NCI-H2107 treated with DMSO at 0.1 percent for 48 hours (cell line): ENCODE measurements around the gene NSG2.
"Not testable (repeated sequence)": the region's sequence is repeated elsewhere in the genome, so short reads cannot be mapped to it uniquely, and the experiment has no call there.

Experiments
- DNase-seq: peaks from one replicate; lab custom pipeline; 2025; ENCODE audit not compliant: unreplicated experiment; lab: John Stamatoyannopoulos, UW

Gene NSG2

DNA sequence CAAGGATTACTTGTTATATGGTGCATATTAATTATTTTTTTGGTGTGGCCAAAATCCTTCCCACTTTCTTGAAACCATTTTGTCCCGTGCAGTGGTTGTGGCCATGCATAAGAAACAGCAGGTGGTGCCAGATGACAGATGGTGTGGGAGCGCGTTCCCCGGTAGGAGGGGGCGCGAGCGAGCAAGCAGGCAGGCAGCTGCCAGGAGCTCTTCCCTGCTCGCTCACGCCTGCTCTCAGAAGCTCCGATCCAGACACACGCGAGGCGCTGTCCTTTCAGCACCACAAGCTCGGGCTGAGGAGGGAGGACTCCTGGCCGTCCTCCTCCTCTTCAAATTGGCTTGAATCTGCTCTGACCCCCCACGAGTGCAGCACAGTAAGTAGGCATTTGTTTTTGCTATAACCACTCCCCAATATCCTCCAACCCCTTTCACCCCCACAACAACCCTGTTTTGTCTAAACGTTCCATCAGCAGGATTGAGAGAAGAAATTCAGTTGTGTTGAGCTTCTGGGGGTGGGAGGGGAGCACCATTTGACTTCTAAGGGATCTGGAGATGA is at the start of gene NSG2:
TSS of gene NSG2 (plus strand) at position 237 of the 556 bp plus-strand sequence. CDS start 1,050 bp downstream, outside the sequence.
- DNase-seq, result peak; percentile 49

DNA sequence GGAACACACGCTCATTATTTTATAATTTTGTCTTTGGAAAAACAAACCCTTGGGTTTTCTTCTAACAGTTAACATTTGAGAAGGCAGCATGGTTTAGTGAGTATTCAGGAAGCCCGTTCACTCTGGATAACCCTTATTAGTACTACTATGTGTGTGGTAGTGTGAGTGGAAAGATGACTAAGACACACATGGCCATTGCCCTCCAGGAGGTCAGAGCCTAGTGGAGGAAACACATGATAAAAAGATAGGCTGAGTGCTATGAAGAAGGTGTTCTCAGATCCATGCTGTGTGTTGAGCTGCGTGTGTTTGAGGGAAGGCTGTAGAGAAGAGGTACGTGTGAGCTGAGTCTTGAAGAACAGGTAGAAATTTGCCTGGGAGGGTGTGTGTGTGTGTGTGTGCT is 48.2 kb upstream of the NSG2 start:
- DNase-seq, result no peak

DNA sequence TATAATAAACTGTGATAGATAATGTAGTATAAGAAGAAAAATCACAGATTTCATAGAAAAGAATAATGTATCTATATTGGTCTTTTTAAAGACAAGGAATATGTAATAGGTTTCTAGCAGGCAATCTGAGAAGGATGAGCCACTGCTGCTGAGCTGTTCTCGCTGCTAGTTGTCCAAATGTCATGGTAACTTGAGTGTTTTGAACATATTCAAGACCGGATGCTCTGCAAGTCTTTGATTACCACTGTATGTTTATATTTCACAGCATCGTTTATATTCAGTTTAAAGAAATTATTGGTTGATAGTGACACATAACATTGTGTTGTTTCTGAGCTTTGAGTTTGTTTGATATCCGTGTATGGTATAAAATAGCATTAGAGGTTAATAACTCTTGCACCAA is 47.0 kb upstream of the NSG2 start:
- DNase-seq, result no peak

DNA sequence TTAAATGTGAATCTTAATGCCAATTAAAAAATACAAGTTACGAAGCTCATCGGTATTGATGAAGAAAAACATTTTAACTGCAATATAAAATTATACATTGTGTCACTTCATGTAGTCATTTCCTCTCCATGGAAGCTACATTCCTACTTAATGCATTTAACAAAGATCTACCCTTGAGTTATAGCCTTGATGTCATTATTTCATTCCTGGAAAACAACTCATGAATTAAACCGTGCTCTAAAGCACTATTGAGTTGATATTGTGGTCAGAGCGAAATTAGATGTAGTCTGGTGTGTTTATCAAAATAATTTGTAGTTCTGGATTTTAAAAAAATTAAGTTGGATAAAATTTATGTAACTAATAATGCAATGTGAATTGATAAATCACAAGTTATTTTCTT is 45.4 kb upstream of the NSG2 start:
- no peak for DNase-seq

DNA sequence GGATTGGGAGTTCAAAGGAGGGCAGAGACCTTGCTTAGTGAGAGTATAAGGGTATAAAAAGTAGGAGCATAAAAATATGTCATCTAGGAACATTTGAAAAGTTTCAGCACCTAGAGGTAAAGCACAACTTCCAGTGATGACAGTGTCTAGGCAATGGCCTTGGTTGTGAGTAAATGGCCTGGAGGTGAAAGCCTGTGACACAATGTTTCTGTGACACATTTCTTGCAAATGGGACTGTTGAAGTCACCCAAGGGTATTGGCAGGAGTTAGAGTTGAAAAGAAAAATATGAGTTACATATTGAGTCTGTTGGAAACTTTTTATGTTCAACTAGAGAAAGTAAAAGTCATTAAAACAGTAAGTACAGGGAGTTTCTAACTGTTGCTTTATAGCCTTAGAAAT is 41.7 kb upstream of the NSG2 start:
- DNase-seq, result no peak

DNA sequence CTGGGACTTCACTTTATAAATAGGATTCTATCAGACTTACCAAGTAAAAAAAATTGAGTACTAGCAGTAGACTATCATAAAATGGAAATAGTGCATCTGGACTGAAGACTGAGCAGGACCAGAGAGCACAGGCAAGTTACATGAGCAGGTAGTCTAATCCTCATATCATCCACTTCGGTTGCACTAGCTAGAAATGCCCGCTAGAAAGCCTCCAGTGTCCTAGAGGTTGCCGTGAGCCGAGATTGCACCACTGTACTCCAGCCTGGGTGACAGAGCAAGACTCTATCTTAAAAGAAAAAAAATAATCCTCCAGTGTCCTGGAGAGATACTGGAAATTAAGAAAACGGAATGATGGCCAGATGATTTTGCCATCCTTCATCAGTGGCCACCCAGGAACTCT is 36.6 kb upstream of the NSG2 start:
- no peak for DNase-seq

DNA sequence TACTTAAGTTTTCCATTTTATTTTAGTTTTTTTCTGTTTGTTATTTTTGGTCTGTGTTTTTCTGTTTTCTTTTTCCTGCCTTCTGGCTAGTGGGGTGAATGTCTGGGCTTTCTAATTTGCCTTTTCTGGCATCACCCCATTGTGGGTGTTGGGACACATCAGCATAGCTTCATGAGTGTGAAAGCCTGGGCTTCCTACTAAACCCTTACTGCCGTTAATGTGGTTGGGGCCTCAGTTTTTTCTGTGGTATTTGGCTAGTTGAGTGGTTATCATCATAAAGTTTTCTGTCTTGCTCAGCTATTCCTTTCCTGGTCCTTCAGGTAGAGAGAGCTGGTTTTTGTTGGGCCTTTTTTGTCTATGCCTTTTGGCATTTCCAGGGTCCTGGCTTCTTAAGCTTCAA is 35.1 kb upstream of the NSG2 start:
- no peak for DNase-seq

DNA sequence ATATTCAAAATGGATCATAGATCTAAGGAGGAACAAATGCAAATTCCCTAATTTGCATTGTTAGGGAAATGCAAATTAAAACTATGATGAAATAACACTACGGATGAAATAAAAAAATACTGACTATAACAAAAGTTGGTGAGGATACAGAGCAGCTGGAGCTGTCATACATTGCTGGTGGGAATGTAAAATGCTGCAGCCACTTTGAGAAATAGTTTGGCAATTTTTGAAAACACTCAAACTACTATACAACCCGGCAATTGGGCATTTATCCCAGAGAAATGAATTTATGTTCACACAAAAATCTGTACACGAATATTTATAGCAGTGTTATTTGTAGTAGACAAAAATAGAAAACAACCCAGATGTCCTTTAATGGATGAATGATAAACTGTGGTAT is 34.1 kb upstream of the NSG2 start:
- no peak for DNase-seq

DNA sequence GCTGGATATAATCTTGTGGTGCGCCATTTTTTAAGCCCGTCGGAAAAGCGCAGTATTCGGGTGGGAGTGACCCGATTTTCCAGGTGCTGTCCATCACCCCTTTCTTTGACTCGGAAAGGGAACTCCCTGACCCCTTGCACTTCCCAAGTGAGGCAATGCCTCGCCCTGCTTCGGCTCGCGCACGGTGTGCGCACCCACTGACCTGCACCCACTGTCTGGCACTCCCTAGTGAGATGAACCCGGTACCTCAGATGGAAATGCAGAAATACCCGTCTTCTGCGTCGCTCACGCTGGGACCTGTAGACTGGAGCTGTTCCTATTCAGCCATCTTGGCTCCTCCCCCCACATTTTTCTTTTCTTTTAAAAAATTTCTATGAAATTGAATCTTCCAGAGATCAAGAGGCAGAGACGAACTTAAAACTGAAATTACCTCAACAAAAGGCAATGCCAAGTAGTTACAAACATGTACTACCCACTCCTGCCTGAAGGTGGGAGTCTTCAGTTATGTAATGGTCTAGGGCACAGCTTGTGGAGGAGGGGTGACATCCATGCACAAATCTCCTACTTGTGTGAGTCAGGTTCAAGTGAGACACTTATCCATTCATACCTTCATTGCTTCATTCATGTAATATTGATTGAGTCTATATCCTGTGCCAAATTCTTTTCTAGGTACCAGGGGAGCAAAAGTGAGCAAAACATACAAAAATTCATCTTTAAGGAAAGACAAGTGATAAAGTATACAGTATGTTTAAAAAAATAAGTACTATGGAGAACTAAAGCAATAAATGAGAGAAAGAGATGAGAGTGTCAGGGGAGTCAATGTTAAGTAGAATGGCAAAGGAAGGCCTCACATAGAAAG is 25.2 kb upstream of the NSG2 start:
- DNase-seq, result not testable (repeated sequence)

DNA sequence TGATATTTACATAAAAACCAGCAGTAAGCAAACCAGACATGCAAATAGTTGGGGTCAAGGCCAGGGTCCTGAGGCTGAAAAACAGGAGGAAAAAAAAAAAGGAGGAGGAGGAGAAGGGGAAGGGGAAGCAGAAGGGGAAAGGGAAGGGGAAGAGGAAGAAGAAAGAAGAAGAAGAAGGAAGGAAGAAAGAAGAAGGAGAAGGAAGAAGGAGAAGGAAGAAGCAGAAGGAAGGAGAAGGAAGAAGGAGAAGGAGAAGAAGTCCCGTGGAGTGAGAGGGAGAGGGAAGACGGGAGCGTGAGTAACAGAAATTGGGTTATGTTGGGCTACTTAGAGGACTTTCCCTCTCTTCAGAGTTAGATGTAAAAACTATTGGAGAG is 24.6 kb upstream of the NSG2 start:
- DNase-seq, result no peak

DNA sequence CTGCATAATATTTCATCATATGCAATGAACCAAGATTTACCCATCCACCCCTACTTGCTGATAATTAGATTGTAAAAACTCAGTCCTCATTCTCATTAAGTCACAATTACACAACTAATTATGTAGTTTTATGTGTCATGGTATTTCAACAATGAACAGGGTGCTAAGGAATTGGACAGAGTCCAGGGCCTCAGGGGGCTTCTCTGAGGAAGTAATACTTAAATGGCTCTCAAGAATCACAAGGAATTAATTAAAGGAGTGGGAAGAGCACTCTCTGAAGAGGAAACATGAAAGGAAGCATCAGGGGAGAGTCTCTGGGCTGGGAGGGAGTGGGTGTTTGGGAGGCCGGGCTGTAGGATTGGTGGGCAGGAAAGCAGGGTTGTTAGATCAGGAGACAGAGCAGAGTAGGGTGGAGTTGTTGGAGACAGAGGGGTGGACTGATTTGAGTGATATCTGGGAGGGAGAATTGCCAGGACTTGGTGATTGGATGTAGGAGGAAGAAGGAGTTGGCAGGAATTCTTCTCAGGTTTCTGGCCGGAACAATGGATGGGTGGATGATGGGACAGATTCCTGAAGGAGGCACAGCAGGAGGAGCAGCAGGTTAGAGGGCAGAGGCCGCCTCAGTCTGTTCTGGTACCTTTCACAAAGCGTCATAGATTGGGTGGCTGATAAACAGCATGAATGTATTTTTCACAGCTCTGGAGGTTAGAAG is 23.0 kb upstream of the NSG2 start:
- DNase-seq, result no peak

DNA sequence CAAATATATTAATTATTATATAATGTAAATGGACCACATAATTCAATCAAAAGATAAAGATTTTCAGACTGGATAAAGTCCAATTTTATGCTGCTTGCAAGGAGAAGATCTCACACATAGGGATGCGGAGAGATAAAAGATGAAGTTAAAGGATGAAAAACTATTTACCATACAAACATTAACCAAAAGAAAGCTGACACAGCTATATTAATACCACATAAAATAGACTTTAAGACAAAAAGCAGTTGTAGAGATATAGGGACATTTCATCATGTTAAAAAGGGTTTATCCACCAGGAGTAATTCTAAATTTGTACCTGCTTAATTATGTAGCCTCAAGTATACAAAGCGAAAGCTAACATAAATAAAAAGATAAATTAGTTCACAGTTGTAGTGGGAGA is 15.2 kb upstream of the NSG2 start:
- DNase-seq, result no peak

DNA sequence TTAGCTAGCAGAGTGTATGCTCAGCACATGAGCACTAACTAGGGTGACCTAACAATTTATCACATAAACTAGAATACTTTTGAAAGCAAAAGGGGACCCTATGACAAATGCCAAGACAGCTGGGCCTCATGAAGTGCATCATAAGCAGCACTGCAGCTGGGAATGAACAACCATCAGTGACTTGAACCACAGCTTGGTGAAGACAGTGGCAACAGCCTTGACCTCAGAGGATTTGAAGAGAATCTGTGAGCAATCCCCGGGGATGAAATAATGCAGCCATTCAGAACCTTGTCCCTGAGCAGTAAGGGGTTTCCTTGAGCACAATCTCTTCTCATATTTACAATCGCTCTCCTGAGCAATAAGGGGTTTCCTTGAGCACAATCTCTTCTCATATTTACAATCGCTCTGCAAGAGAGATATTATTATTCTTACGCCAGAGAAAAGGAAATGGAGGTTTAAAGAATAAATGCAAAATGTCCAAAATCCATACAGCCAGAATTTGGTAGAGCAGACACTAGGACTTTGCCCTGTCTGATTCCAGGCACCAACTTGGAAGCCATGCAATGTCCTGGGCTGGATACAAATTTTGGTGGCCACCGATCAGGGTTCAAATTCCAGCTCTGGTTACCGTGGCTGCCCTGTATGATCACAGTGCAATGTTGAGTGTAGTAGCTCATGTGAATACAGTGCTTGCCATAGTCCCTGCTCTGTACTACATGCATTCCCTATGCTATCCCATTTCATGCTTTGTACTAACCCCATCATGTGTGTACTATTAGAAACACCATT is 846 bp upstream of the NSG2 start:
- DNase-seq, result no peak

DNA sequence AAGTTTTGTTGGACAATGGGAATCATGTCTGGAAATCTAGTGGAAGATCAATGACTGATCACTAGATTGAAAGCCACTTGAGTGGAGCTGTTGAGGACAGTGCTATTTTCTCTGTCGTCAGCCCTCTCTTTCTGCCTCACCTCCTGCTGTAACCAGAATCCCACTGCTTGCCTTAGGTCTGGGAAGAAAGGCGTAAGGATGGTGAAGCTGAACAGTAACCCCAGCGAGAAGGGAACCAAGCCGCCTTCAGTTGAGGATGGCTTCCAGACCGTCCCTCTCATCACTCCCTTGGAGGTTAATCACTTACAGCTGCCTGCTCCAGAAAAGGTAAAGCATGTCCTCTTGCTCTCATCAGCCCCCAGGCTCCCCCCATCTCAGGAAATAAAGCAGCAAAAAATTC is 1.1 kb downstream of the NSG2 start:
- DNase-seq, result no peak

DNA sequence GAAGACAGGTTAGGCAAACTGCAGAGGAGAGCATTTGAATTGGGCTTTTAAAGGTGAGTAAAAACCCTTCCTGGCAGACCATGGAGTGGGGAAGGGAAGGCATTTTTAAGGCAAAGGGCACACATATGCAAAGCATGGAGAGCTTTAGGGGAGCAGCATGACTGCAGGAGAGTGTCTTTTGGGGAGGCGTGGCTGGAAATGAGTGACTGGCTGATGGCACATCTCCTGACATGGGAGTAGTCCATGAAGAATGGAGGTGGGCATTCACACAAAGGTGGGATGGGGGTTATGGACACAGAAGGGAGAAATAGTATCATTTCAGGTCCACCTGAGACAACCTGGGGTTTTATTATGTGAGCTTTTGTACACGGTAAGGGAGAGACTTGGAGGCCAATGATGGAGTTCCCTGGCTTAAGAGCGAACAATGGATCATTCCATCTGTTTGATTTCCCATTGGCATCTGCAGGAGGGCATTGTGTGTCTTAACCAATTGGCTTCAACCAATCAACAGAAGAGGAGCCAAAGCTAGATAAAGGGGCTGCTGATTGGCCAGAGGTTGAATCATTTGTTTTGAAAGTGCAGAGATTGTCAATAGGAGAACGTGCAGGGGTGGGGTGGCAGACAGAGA is 2.1 kb downstream of the NSG2 start:
- no peak for DNase-seq

DNA sequence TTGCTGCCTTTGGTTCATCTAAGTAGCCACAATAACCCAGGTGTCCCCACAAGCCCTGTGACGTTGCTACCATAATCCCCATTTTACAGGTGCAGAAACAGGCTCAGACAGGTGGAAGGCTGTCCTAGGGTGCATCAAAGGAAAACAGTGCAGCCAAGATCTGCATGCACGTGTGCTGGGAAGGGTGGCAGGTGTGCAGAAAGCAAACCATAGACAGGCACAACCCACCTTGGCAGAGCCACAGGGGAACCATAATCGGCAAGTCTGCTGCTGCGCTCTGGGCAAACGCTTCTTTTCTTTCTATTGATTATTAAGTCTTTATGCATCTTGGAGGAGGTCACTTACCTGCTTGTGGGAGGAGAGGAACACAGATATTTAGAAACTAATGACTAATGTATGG is 7.1 kb downstream of the NSG2 start:
- no peak for DNase-seq

DNA sequence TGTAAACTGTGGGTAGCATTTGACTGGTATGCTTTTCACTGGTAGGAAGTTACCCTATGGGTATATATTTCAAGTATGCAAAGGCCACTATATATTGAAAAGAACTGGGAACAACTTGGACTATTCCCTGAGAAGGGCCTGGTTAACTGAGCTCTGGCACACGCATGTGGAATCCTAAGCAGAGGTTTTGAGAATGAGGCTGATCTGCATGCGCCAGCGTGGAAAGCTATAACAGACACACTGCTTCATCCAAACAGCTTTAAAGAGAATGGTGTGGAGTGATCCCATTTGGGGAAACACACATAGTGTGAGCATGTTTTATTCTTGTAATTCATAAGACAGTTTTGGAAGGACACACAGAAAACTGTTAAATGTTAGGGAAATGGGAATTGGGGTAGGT is 8.4 kb downstream of the NSG2 start:
- DNase-seq, result no peak

DNA sequence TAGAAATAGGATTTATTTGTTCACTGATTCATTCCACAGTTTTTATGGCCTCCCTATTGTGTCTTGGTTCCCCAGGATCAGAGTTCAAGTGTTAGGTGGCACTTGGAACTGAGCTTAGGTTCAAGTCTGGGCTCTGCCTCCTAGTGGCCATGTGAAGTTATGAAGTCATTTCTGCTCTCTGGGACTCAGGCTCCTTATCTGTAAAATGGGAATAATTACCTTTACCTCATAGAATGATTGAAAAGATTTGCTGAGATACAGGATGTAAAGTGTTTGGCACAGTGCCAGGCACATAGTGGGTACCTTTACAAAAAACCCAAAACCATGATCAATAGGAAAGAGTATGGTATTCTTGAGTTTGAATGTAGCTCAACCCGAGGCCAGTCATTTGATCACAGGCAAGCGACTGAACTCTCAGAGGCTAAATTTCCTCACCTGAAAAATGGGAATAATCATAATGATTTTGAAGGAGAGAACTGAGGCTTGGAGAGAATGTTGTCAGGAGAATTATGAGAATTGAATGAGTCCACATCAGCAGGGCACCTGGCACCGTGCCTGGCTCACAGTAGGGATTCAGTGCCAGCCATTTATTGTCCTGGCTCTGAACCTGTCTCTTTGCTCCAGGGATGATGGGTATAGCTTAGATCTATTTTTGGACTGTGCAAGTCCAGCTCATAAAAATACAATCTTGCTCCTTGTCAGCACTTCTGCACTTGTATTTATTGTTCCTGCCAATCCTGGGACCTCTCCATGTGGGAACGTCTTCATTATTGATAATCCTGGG is 10.8 kb downstream of the NSG2 start:
- DNase-seq, result no peak

DNA sequence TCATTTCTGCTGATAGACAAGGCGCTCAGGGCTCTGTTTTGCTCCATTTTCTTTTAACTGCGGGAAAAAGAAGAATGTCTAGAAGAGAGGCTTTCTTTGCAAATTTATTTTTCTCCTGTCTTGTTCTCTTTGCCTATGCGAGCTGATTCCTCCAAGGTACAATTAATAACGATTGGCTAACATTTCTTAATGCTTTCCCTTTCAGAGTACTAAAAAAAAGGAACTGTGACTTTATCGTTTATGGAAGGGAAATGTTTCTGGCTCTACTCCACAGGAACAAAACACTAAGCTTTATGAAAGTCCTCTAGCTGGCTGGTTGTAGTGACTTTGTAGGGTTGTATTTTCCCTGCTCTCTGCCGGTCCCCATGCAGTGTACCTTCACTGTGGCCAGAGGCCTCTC is 11.7 kb downstream of the NSG2 start:
- no peak for DNase-seq

DNA sequence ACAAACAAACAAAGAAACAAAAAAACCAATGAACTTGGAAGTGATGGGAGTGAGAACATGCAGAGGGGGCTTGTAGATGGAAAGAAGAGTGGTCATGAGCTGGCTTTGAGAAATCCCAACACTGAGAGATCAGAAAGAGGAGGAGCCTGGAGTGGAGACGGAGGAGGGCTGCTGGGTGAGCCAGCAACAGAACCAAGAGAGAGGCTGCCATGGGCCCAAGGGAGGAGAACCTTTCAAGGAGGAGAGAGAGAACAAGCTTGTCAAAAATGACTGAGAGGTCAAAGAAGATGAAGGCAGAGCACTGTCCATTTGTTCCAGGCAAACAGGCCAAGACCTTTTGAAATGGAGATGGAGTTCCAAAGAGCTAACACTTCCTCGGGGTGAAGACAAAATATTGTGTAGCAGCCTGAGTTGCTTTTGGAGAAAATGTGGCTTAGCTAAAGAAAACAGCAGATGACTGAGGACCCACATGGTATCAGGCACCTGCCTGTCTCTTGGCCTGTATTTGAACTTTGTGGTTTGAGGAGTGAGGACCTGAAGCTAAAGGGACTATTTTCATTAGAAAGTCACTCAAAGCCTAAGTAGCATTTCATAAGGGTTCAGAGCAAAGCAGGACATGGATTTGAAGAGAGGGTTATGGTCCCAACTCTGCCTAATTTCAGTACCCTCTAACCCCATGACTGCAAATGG is 13.1 kb downstream of the NSG2 start:
- DNase-seq, result no peak
